Neural crest cell (in vitro differentiated cells): ENCODE results near the gene EIF4G3. TPM values are rescaled to one million over a fixed set of nuclear protein-coding genes. Genes with fewer than 3 reads are reported as not detected.
A peak's percentile ranks its signal among the peaks of the same experiment; 100 is the strongest.

Experiments used
- DNase-seq: peaks from one replicate; pipeline ENCODE4 v3.0.0; 2021; ENCODE audit warnings: low read depth, mixed read lengths, low spot score
- H3K27ac Mint-ChIP-seq: one replicate; pipeline ENCODE4 v1.8.0; 2021; ENCODE audit warnings: mild to moderate bottlenecking, mixed read lengths; ENCODE audit not compliant: unreplicated experiment
- H3K27me3 Mint-ChIP-seq: 2 replicates; pipeline ENCODE4 v1.8.0; 2021; ENCODE audit warnings: low read depth, mild to moderate bottlenecking, mixed read lengths
- H3K36me3 Mint-ChIP-seq: 2 replicates; pipeline ENCODE4 v1.8.0; 2021; ENCODE audit warnings: low read depth, mild to moderate bottlenecking, mixed read lengths
- H3K4me1 Mint-ChIP-seq: 2 replicates; pipeline ENCODE4 v1.8.0; 2021; ENCODE audit warnings: mixed read lengths
- H3K4me3 Mint-ChIP-seq: one replicate; pipeline ENCODE4 v1.8.0; 2021; ENCODE audit warnings: mild to moderate bottlenecking, mixed read lengths
- H3K9me3 Mint-ChIP-seq: 2 replicates; pipeline ENCODE4 v1.8.0; 2021; ENCODE audit warnings: mixed read lengths
- CTCF ChIP-seq: fragments of 200-600 bp; sonication (generic); conservative IDR thresholded peaks from 2 replicates; pipeline ENCODE4 v1.5.0; 2021; ENCODE audit warnings: antibody characterized with exemption, mild to moderate bottlenecking
- total RNA-seq: library from RNA; stranded (reverse); gene quantifications from 2 replicates; pipeline ENCODE4 v1.2.1, GENCODE V29; 2021

EIF4G3 gene
- total RNA-seq, 1 donor from 2014 or later: 97.5 TPM

- H3K36me3 Mint-ChIP-seq: peaks cover 4% of the 10 kb centered on the region
- no peaks in the 10 kb centered on the region for H3K27me3 Mint-ChIP-seq
- no peak overlapping the region for H3K27ac Mint-ChIP-seq
- no peak overlapping the region for H3K4me3 Mint-ChIP-seq
- H3K9me3 Mint-ChIP-seq: no peaks in the 10 kb centered on the region
- H3K4me1 Mint-ChIP-seq: no peaks in the 10 kb centered on the region
- TF ChIP-seq CTCF: no peak
- no peak for DNase-seq
Observed at GRCh38 chr1:21106709-21107108, 70.0 kb downstream of the EIF4G3 start.

- no peak for TF ChIP-seq CTCF
- H3K9me3 Mint-ChIP-seq: no peaks in the 10 kb centered on the region
- no peak overlapping the region for H3K4me3 Mint-ChIP-seq
- no peaks in the 10 kb centered on the region for H3K4me1 Mint-ChIP-seq
- no peak for DNase-seq
- peaks cover 4% of the 10 kb centered on the region for H3K36me3 Mint-ChIP-seq
- no peak overlapping the region for H3K27ac Mint-ChIP-seq
- no peaks in the 10 kb centered on the region for H3K27me3 Mint-ChIP-seq
Observed at GRCh38 chr1:21106238-21106637, 70.5 kb downstream of the EIF4G3 start.

- Mint-ChIP-seq H3K27me3 (no peaks in the 10 kb centered on the region), H3K9me3 (no peaks in the 10 kb centered on the region), H3K36me3 (peaks cover 6% of the 10 kb centered on the region), H3K4me1 (peaks cover 2% of the 10 kb centered on the region), H3K4me3 (no peak overlapping the region), H3K27ac (no peak overlapping the region)
- TF ChIP-seq CTCF: no peak
- DNase-seq: no peak
Observed at GRCh38 chr1:21105807-21106206, 70.9 kb downstream of the EIF4G3 start.

- Mint-ChIP-seq H3K4me1 (peaks cover 6% of the 10 kb centered on the region), H3K27ac (no peak overlapping the region), H3K4me3 (no peak overlapping the region), H3K9me3 (peaks cover 2% of the 10 kb centered on the region), H3K36me3 (peaks cover 12% of the 10 kb centered on the region), H3K27me3 (no peaks in the 10 kb centered on the region)
- no peak for TF ChIP-seq CTCF
- DNase-seq: no peak
Observed at GRCh38 chr1:21104683-21105082, 72.0 kb downstream of the EIF4G3 start.

- no peak overlapping the region for H3K4me3 Mint-ChIP-seq
- no peak for TF ChIP-seq CTCF
Observed at GRCh38 chr1:21100481-21100921, 76.2 kb downstream of the EIF4G3 start.

GRCh38 chr1:21099869-21100131 is 76.9 kb downstream of the EIF4G3 start:
- H3K27ac Mint-ChIP-seq: no peak overlapping the region
- peaks cover 6% of the 10 kb centered on the region for H3K4me1 Mint-ChIP-seq
- DNase-seq: no peak
- H3K4me3 Mint-ChIP-seq: no peak overlapping the region
- H3K27me3 Mint-ChIP-seq: no peaks in the 10 kb centered on the region
- peaks cover 20% of the 10 kb centered on the region for H3K36me3 Mint-ChIP-seq
- no peak for TF ChIP-seq CTCF
- H3K9me3 Mint-ChIP-seq: peaks cover 8% of the 10 kb centered on the region

More at GRCh38 chr1:21100481-21100921, 76.2 kb downstream of the EIF4G3 start:
- no peaks in the 10 kb centered on the region for H3K27me3 Mint-ChIP-seq
- DNase-seq: no peak
- H3K27ac Mint-ChIP-seq: peak overlapping the region; percentile 8
- peaks cover 5% of the 10 kb centered on the region for H3K9me3 Mint-ChIP-seq
- peaks cover 6% of the 10 kb centered on the region for H3K4me1 Mint-ChIP-seq
- peaks cover 18% of the 10 kb centered on the region for H3K36me3 Mint-ChIP-seq
